ENCODE results near the gene ARMC9. TPM values are rescaled to one million over a fixed set of nuclear protein-coding genes. Genes with fewer than 3 reads are reported as not detected.
"Not testable (repeated sequence)": the region's sequence is repeated elsewhere in the genome, so short reads cannot be mapped to it uniquely, and the experiment has no call there.

Gene ARMC9
- total RNA-seq, 6 donors from 2014 or later, result 26.7 to 145 (median 61.0) TPM

- no peak for TF ChIP-seq POLR2AphosphoS5 (IDR thresholded peaks at IDR 0.05)
- no peak for TF ChIP-seq POLR2A (IDR thresholded peaks at IDR 0.05)
- no peak for TF ChIP-seq EP300 (IDR thresholded peaks at IDR 0.05)
- no peak for TF ChIP-seq CTCF (IDR thresholded peaks at IDR 0.05)
- DNase-seq (peak in 1 of 2 donors; percentile 72), ATAC-seq (ENCODE audit: low FRiP score in 2 of 2) (no peak)
- Histone ChIP-seq H3K9me3 (no peaks in the 10 kb centered on the region), H3K27me3 (peaks cover 0 to 12% (median 2%) of the 10 kb centered on the region in 4 donors), H3K4me3 (peak overlapping the region in 1 of 4 donors; percentile 8), H3K27ac (peak overlapping the region in 2 of 4 donors; percentile 52 to 66), H3K4me1 (peaks cover 14 to 76% (median 37%) of the 10 kb centered on the region in 4 donors), H3K36me3 (peaks cover 0 to 11% (median 7%) of the 10 kb centered on the region in 4 donors)
- WGBS, 2 donors, result 82 to 87% methylated on average over 10 to 12 of the region's 23 CpGs
These were observed 200.8 kb downstream of the ARMC9 start for GRCh38 chr2:231399046-231399852.

- Histone ChIP-seq H3K4me1 (peaks cover 14 to 71% (median 32%) of the 10 kb centered on the region in 4 donors), H3K27me3 (peaks cover 0 to 10% (median 2%) of the 10 kb centered on the region in 4 donors), H3K27ac (peak overlapping the region in 2 of 4 donors; percentile 52 to 66), H3K9me3 (no peaks in the 10 kb centered on the region), H3K4me3 (peak overlapping the region in 1 of 4 donors; percentile 8), H3K36me3 (peaks cover 0 to 11% (median 7%) of the 10 kb centered on the region in 4 donors)
- peak; percentile 53 to 57 for ATAC-seq (ENCODE audit: low FRiP score in 2 of 2)
- no peak for DNase-seq
- WGBS, 2 donors, result 53 to 66% methylated on average over 6 to 12 of the region's 12 CpGs
- TF ChIP-seq POLR2AphosphoS5 (IDR thresholded peaks at IDR 0.05) (no peak), EP300 (IDR thresholded peaks at IDR 0.05) (no peak), CTCF (IDR thresholded peaks at IDR 0.05) (no peak), POLR2A (IDR thresholded peaks at IDR 0.05) (no peak)
These were observed 201.6 kb downstream of the ARMC9 start for GRCh38 chr2:231399853-231400680.

- H3K27me3 ChIP-seq; H3K4me3 ChIP-seq; H3K9me3 ChIP-seq; ATAC-seq (ENCODE audit: low FRiP score in 2 of 2); DNase-seq: not testable (repeated sequence)
- 39 to 49% methylated on average over 8 of the region's 8 CpGs for WGBS, 2 donors
- peak overlapping the region in 2 of 4 donors; percentile 43 to 62 for H3K27ac ChIP-seq
- H3K36me3 ChIP-seq, result peaks cover 0 to 11% (median 7%) of the 10 kb centered on the region in 4 donors
- H3K4me1 ChIP-seq, result peaks cover 12 to 68% (median 30%) of the 10 kb centered on the region in 4 donors
These were observed 202.2 kb downstream of the ARMC9 start for GRCh38 chr2:231400681-231401080.

- peak in 1 of 2 donors; percentile 66 for DNase-seq
- not testable (repeated sequence) for H3K27ac ChIP-seq; ATAC-seq (ENCODE audit: low FRiP score in 2 of 2); H3K27me3 ChIP-seq; H3K4me3 ChIP-seq; H3K9me3 ChIP-seq
- peaks cover 0 to 11% (median 7%) of the 10 kb centered on the region in 4 donors for H3K36me3 ChIP-seq
- peaks cover 8 to 68% (median 32%) of the 10 kb centered on the region in 4 donors for H3K4me1 ChIP-seq
- WGBS, 2 donors, result 80 to 81% methylated on average over 8 to 23 of the region's 23 CpGs
These were observed 202.7 kb downstream of the ARMC9 start for GRCh38 chr2:231401101-231401500.

GRCh38 chr2:231403421-231404182 is 205.2 kb downstream of the ARMC9 start:
- not testable (repeated sequence) for H3K9me3 ChIP-seq; H3K27me3 ChIP-seq; DNase-seq; ATAC-seq (ENCODE audit: low FRiP score in 2 of 2); H3K36me3 ChIP-seq
- Histone ChIP-seq H3K4me1 (peaks cover 7 to 47% (median 32%) of the 10 kb centered on the region in 4 donors), H3K4me3 (peak overlapping the region in 1 of 4 donors; percentile 9), H3K27ac (peak overlapping the region in 1 of 4 donors; percentile 16)
- 59 to 67% methylated on average over 14 of the region's 14 CpGs for WGBS, 2 donors

- Histone ChIP-seq H3K4me1 (peaks cover 7 to 41% (median 30%) of the 10 kb centered on the region in 4 donors), H3K27ac (peak overlapping the region in 1 of 4 donors; percentile 16), H3K4me3 (peak overlapping the region in 1 of 4 donors; percentile 9)
- not testable (repeated sequence) for H3K27me3 ChIP-seq; DNase-seq; H3K36me3 ChIP-seq; ATAC-seq (ENCODE audit: low FRiP score in 2 of 2); H3K9me3 ChIP-seq
- WGBS, 2 donors, result 83 to 85% methylated on average over 13 to 16 of the region's 16 CpGs
These were observed 205.8 kb downstream of the ARMC9 start for GRCh38 chr2:231404183-231404578.

Data from upper lobe of left lung (tissue), 6 donors.